HG03066 (cell line): ENCODE data around the gene CASQ2.

Source experiments
- ATAC-seq: cut with Tn5 transposase; IDR thresholded peaks from one replicate; pipeline ENCODE4 v1.9.1; 2021; ENCODE audit warnings: low read depth; ENCODE audit not compliant: unreplicated experiment

Gene CASQ2

GRCh38 chr1:115705085-115705951, 63.2 kb downstream of the CASQ2 start:
- ATAC-seq: no peak

DNA sequence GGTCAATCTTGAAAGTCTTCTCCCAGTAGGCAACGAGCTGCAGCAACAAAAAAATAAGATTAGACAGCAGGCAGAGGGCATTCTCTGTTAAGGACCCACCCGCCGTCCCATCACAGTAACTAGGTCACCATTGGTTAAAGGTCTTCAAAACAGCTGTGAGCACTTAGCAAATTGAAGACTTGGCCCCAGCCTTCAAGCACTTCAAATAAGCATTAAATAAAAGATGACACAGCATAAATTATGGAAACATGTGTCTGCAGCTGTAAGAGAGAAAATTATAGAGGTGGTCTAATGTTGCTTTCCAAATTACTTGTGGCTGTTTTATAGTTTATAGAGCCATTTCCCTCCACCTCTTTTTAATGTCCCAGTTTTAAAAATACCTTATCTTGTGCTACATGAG, 65.6 kb downstream of the CASQ2 start:
- ATAC-seq: no peak

DNA sequence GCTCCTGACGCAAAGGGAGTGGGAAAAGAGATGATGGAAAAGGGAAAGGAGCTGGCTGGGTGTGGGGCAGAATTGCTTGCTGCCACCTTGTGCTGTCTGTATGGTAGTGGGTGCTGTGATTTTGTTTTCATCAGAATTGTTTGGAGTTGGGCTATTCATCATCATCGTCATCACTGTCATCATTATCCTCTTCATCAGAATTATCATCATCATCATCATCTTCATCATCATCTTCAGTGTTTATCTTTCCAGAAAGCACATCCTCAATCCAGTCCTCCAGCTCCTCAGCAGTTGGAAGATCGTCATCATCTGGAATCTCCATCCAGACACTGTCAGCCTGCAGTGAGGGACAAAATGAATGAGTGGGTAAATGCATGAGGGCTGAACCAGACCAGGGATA, 67.4 kb downstream of the CASQ2 start:
- no peak for ATAC-seq

DNA sequence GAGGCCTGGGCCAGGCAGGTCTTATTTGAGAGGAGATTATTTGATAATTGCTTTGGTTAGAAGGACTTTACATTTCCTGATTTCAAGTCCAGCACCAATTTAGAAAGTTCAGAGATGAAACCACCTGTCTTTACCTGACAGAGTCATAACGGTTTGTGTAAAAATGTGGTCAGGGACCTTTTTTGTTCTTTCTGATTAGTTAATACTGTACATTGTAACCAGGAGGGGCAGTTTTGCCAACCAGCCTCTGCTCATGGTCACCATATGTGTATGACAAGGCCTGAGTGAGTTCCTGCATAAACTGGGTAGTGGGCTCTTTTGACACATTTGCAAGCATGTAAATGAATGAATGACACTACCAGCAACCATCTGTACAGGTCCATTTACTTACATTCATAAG, 70.9 kb downstream of the CASQ2 start:
- ATAC-seq: no peak

GRCh38 chr1:115694805-115695204, 73.7 kb downstream of the CASQ2 start:
- no peak for ATAC-seq

DNA sequence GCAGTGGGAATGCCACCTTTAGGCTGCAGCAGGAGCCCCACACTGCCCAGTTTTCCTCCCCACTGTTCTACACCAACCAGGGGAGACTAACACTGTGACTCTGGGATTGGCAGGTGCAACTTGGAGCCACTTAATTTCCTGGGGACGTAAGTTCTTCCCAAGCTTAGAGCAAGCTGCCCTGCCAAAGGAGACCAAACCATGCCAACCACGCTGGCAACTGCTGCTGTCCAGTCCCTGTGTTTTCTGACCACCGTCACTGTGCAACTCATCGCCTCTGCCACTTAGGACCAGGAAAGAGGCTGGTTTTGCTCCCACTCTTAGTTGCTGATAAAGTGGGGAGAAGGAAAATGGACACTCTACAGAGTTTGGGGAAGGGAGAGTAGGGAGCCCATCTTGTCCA, 76.3 kb downstream of the CASQ2 start:
- ATAC-seq: no peak

GRCh38 chr1:115690972-115691371, 77.5 kb downstream of the CASQ2 start:
- no peak for ATAC-seq

- no peak for ATAC-seq
These were observed 80.8 kb downstream of the CASQ2 start for GRCh38 chr1:115687744-115688143.

- ATAC-seq: no peak
These were observed 83.3 kb downstream of the CASQ2 start for GRCh38 chr1:115685029-115685705.

GRCh38 chr1:115682792-115683191, 85.7 kb downstream of the CASQ2 start:
- ATAC-seq: no peak

- ATAC-seq: no peak
These were observed 87.8 kb downstream of the CASQ2 start for GRCh38 chr1:115680730-115681111.

DNA sequence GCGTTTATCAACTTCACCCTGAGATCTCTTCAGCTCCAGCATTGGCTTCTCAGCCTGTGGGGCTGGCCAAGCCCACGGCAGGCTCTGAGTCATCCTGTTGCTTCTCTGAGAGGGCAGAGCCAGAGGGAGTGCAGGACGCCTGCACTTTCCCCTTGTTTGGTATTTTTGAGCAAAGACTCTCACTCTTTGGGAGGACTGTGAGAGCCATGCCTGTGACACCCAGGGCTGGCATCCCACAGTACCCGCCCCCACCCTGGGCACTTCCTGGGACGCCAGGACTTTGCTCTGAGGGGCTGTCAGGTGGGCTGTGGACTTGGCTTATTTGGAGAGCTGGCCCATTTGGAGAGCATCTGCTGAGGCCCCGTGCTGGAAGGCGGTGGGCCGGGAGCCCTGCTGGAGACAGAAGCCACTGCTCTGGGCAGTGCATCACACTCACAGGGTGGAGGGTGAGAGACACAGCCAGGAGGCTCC, 89.3 kb downstream of the CASQ2 start:
- no peak for ATAC-seq

DNA sequence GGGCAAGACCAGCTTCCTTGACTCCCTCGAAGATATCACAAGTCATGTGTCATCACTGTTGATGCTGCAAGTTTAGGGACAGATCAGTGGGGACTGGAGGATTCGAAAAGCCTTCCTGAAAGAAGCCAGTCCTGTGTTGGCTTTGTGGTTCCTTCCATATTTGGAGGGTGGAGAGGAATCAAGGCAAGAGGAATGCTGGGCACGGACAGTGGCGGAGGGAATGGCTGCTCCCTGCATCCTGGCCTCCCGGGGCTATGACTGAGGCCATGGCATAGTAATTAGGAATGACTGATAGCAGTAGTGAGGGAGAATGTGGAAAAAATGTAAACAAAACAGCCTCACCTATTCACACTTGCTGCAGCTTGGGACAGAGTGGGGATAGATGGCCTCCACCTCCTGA, 90.4 kb downstream of the CASQ2 start:
- no peak for ATAC-seq

DNA sequence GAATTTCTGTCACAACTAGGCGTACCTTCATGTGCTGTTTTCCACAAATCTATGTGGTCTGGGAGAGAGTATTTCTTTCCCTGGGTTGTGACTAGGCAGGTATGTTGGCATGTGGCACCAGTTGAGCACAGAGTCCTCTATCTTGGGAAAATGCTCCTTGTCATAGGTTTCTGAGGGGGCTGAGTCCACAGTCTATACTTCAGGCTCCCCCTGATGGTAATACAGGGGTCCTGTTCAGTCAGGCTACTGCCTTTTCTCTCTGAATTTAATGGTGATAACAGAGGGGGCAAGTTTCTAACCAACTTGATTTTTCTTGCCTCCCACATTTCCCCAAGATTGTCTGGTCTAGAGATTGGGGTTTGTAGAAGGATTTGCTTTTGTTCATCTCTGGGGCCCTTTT, 90.9 kb downstream of the CASQ2 start:
- ATAC-seq: no peak

GRCh38 chr1:115677182-115677555, 91.3 kb downstream of the CASQ2 start:
- no peak for ATAC-seq

GRCh38 chr1:115676498-115677181, 91.9 kb downstream of the CASQ2 start:
- ATAC-seq: no peak

- ATAC-seq: no peak
These were observed 96.1 kb downstream of the CASQ2 start for GRCh38 chr1:115672224-115673009.

DNA sequence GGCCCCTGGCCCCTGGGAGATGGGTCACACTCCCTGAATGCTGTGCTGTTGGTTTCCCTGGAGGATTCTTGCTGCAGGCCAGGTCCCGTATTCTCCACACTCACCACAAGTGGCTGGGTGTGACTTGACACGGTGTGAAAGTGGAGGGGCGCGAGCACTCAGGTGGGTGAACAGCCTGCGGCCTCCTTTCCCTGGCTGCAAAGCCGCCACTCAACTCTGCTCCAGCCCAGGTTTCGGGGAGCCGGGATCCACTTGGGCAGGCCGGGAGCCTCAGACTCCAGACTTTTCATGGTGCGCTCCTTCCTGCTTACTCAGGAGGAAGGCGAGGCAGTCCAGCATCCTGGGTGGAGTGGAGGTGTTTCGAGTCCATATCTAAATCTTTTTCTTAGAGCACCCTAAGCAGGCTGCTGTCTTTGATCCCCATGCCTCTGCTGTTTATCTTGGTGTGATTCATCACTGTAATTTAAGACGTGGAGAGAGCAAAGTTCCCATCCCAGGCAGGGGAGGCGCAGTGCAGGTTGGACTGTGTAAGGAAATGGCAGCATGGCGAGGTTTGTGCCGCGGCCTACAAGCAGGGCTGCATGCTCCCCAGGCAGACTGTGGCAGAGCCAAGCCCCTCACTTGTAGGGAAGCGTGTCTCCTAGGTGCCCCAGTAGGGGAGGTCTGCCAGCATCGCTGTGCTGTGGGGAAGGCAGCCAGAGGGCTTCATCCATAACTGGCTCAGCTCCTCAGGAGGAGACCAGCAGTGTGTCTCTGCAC, 97.2 kb downstream of the CASQ2 start:
- no peak for ATAC-seq

DNA sequence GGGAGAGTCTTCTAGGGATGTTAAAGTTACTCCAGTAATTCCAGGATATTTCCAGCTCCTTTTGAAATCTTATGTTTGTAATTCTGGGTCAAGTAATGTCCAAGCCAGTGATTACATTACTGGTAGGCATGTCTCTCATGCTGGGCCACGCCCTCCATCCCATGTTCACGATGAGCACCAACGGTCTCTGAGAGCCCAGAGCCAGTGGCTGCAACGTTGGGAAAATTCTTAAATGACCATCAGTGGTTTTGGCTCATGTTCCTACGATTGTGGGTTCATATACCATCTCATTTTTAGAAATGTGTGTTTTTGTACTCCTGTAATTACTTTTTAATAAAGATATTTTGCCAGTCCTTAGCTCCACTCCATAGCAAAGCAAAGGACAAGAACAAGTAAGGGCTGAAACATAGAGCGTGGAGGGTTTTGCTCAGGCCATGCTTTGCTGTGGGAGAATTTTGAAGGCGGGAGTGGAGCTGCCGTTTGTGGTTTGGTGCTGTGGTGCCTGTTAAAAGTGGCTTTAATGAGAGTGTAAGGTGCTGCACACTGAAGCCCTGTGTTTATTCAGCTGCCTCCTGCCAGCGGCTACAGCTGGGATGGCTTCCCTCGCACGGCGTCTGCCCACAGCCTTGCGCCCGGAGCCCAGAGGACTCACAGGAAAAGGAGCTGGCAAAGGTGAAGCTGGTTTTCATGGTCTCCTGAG, 97.9 kb downstream of the CASQ2 start:
- no peak for ATAC-seq
